ENCODE measurements around the gene RSBN1. TPM values are rescaled to one million over a fixed set of nuclear protein-coding genes. Genes with fewer than 3 reads are reported as not detected.

Gene RSBN1
- total RNA-seq, 1 experiment from 2014 or later = 15.5 TPM

DNA sequence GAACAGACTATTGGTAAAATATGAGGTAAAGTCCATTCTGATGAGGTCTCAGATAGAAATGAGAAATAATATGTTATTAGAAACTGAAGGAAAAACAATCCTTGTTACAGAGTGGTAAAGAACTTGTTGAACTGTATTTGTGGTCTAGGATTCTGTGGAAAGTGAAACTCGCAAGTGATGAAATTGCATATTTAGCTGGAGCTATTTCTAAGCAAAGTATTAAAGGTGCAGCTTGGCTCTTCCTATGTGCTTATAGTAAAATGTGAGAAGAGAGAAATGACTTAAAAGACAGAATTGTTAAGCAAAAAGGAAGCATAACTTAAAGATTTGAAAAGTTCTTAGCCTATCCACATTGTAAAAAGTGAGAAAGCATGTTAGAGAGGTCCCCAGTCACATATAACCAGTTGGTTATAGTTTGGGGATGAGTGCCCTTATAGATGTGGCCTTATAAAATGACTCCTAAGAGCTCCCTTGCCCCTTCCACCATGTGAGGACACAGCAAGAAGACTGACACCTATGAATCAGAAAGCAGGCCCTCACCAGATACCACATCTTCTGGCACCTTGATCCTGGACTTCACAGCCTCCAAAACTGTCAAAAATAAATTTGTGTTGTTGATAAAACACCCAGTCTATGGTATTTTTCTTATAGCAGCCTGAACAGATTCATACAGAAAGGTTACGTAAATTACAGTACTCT is 77.8 kb downstream of the RSBN1 start:
- H3K27me3 Mint-ChIP-seq (ENCODE audit: low read depth) = no peaks in the 10 kb centered on the region
- peaks cover 11% of the 10 kb centered on the region for H3K36me3 Mint-ChIP-seq
- H3K9me3 Mint-ChIP-seq = no peaks in the 10 kb centered on the region
- DNase-seq (ENCODE audit: low spot score) = no peak
- no peak for ATAC-seq
- H3K4me3 Mint-ChIP-seq = no peak overlapping the region
- no peak for TF ChIP-seq ELF4 (CRISPR knock-in tag; IDR thresholded peaks at IDR 0.05; ENCODE audit: low read depth)
- TF ChIP-seq E2F1 (CRISPR knock-in tag; IDR thresholded peaks at IDR 0.05) = no peak
- no peak for TF ChIP-seq ETV6 (CRISPR knock-in tag; IDR thresholded peaks at IDR 0.05)
- no peak for TF ChIP-seq ATF1 (CRISPR knock-in tag; IDR thresholded peaks at IDR 0.05)
- no peak for TF ChIP-seq TCF7 (CRISPR knock-in tag; IDR thresholded peaks at IDR 0.05; ENCODE audit: low read depth)
- TF ChIP-seq ZNF121 (CRISPR knock-in tag; IDR thresholded peaks at IDR 0.05) = no peak
- no peak for TF ChIP-seq E2F4 (CRISPR knock-in tag; IDR thresholded peaks at IDR 0.05; ENCODE audit: borderline replicate concordance, low read depth)
- no peak for TF ChIP-seq NR2C2 (CRISPR knock-in tag; IDR thresholded peaks at IDR 0.05)
- no peak for TF ChIP-seq E2F5 (CRISPR knock-in tag; IDR thresholded peaks at IDR 0.05)
- no peak for TF ChIP-seq ZNF138 (CRISPR knock-in tag; conservative IDR thresholded peaks at IDR 0.05)
- no peak for TF ChIP-seq NR3C1 (CRISPR knock-in tag; conservative IDR thresholded peaks at IDR 0.05; ENCODE audit: low read depth)
- TF ChIP-seq PREB (CRISPR knock-in tag; IDR thresholded peaks at IDR 0.05; ENCODE audit: borderline replicate concordance) = no peak
- TF ChIP-seq ZNF423 (CRISPR knock-in tag; IDR thresholded peaks at IDR 0.05) = no peak
- TF ChIP-seq SMAD3 (CRISPR knock-in tag; IDR thresholded peaks at IDR 0.05; ENCODE audit: borderline replicate concordance) = no peak
- TF ChIP-seq JUN (CRISPR knock-in tag; IDR thresholded peaks at IDR 0.05) = no peak
- no peak for TF ChIP-seq ZNF263 (CRISPR knock-in tag; IDR thresholded peaks at IDR 0.05; ENCODE audit: low read depth)
- no peak for TF ChIP-seq CBFB (CRISPR knock-in tag; IDR thresholded peaks at IDR 0.05; ENCODE audit: low read depth)
- CTCF ChIA-PET = no interaction called here
- H3K4me1 Mint-ChIP-seq = no peaks in the 10 kb centered on the region
- no peak overlapping the region for H3K27ac Mint-ChIP-seq
- POLR2A ChIA-PET = no interaction called here

GRCh38 chr1:113732802-113733201 is 79.5 kb downstream of the RSBN1 start:
- DNase-seq (ENCODE audit: low spot score) = no peak

More at GRCh38 chr1:113732802-113733201, 79.5 kb downstream of the RSBN1 start:
- TF ChIP-seq ZNF219 (CRISPR knock-in tag; IDR thresholded peaks at IDR 0.05; ENCODE audit: borderline replicate concordance) (no peak), JUN (CRISPR knock-in tag; IDR thresholded peaks at IDR 0.05) (no peak), NR2C2 (CRISPR knock-in tag; IDR thresholded peaks at IDR 0.05) (no peak), EMX1 (CRISPR knock-in tag; IDR thresholded peaks at IDR 0.05) (no peak), SP1 (CRISPR knock-in tag; conservative IDR thresholded peaks at IDR 0.05) (no peak), NR3C1 (CRISPR knock-in tag; conservative IDR thresholded peaks at IDR 0.05; ENCODE audit: low read depth) (no peak), GTF2I (CRISPR knock-in tag; conservative IDR thresholded peaks at IDR 0.05) (no peak), AR (CRISPR knock-in tag; IDR thresholded peaks at IDR 0.05) (no peak), SMAD3 (CRISPR knock-in tag; IDR thresholded peaks at IDR 0.05; ENCODE audit: borderline replicate concordance) (no peak), ZNF232 (CRISPR knock-in tag; IDR thresholded peaks at IDR 0.05) (no peak)
- TF ChIP-seq, protein P1, sequence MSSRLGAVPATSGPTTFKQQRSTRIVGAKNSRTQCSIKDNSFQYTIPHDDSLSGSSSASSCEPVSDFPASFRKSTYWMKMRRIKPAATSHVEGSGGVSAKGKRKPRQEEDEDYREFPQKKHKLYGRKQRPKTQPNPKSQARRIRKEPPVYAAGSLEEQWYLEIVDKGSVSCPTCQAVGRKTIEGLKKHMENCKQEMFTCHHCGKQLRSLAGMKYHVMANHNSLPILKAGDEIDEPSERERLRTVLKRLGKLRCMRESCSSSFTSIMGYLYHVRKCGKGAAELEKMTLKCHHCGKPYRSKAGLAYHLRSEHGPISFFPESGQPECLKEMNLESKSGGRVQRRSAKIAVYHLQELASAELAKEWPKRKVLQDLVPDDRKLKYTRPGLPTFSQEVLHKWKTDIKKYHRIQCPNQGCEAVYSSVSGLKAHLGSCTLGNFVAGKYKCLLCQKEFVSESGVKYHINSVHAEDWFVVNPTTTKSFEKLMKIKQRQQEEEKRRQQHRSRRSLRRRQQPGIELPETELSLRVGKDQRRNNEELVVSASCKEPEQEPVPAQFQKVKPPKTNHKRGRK (CRISPR knock-in tag; IDR thresholded peaks at IDR 0.05; ENCODE audit: borderline replicate concordance) = no peak
- TF ChIP-seq, protein P2, sequence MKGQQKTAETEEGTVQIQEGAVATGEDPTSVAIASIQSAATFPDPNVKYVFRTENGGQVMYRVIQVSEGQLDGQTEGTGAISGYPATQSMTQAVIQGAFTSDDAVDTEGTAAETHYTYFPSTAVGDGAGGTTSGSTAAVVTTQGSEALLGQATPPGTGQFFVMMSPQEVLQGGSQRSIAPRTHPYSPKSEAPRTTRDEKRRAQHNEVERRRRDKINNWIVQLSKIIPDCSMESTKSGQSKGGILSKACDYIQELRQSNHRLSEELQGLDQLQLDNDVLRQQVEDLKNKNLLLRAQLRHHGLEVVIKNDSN (CRISPR knock-in tag; IDR thresholded peaks at IDR 0.05) = no peak
- H3K9me3 Mint-ChIP-seq = no peaks in the 10 kb centered on the region
- no peaks in the 10 kb centered on the region for H3K4me1 Mint-ChIP-seq
- no peak overlapping the region for H3K4me3 Mint-ChIP-seq
- POLR2A ChIA-PET = no interaction called here
- no peak for ATAC-seq
- H3K36me3 Mint-ChIP-seq = peaks cover 15% of the 10 kb centered on the region
- no peaks in the 10 kb centered on the region for H3K27me3 Mint-ChIP-seq (ENCODE audit: low read depth)
- no peak overlapping the region for H3K27ac Mint-ChIP-seq
- CTCF ChIA-PET = no interaction called here
